Activated CD8-positive, alpha-beta T cell treated with anti-CD3 and anti-CD28 coated beads for 36 hours (primary cell): ENCODE results near the gene ZNF827. TPM values are rescaled to one million over a fixed set of nuclear protein-coding genes. Genes with fewer than 3 reads are reported as not detected.
A peak's percentile ranks its signal among the peaks of the same experiment; 100 is the strongest.

Source experiments
- ATAC-seq: fragments of 200-7000 bp; cut with Tn5 transposase; one replicate; pipeline ENCODE4 v1.10.0; 2021; ENCODE audit warnings: mild to moderate bottlenecking, moderate library complexity
- CTCF ChIA-PET: fragments of 350-600 bp; sonication (Branson Sonifier 250); formaldehyde crosslinking; loops from one replicate; lab custom pipeline; 2021; ENCODE audit warnings: antibody characterized with exemption; lab: Charles Lee
- POLR2A ChIA-PET: fragments of 350-600 bp; sonication (Branson Sonifier 250); formaldehyde crosslinking; loops from one replicate; lab custom pipeline; 2021; ENCODE audit warnings: antibody characterized with exemption; lab: Charles Lee
- DNase-seq: peaks from one replicate; pipeline ENCODE4 v3.0.0-alpha.2; 2020
- H3K27ac Mint-ChIP-seq: one replicate; pipeline ENCODE4 v1.8.0; 2021; ENCODE audit warnings: mild to moderate bottlenecking, mixed read lengths
- H3K27me3 Mint-ChIP-seq: one replicate; pipeline ENCODE4 v1.8.0; 2021; ENCODE audit warnings: mixed read lengths
- H3K36me3 Mint-ChIP-seq: one replicate; pipeline ENCODE4 v1.8.0; 2021; ENCODE audit warnings: low read depth, mixed read lengths
- H3K4me1 Mint-ChIP-seq: one replicate; pipeline ENCODE4 v1.8.0; 2021; ENCODE audit warnings: low read depth, mixed read lengths
- H3K4me3 Mint-ChIP-seq: one replicate; pipeline ENCODE4 v1.8.0; 2021; ENCODE audit warnings: mild to moderate bottlenecking, moderate library complexity, mixed read lengths
- H3K9me3 Mint-ChIP-seq: one replicate; pipeline ENCODE4 v1.8.0; 2021; ENCODE audit warnings: mixed read lengths
- intact Hi-C: fragments of 100-400 bp; cut with micrococcal nuclease; formaldehyde crosslinking; loops from one replicate; pipeline ENCODE4 v1.10.0; 2022
- total RNA-seq, 2 experiments: library from RNA; stranded (reverse); gene quantifications; one replicate each; pipeline ENCODE4 v1.2.3, GENCODE V29; 2021
- TF ChIP-seq, protein P1 (sequence below): fragments of 200-600 bp; IDR thresholded peaks from one replicate; pipeline ENCODE4 v1.8.0; 2022; ENCODE audit warnings: antibody characterized with exemption, mild to moderate bottlenecking

Gene ZNF827
- total RNA-seq, 2 experiments from 2014 or later, result 28.4 to 31.1 TPM

DNA sequence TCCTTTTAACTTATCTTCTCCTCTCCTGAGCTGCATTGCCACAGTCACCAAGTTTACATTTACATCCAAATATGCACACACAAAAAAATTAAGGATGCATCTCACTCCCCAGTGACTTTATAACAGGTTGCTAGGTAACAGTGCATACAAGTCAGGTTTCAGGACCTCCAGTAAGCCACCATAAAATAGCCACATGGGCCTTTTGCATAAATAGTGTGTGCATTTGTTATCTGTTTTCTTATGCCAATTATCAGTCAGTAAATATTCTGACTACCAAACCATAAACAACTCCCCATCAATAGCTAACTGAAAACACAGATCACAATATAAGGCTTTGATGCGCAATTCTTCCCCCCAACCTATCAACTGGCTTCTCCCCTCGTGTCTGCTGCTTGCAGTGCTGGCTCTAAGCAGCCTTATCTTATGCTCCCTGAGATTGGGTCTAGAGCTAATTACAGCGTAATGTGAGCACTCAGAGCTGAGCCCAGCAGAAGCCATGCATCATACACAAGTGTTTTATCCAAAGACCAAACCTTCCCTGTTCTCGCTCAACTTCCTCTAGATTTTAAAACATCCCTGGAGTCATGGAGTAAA is 55.4 kb downstream of the ZNF827 start:
- CTCF ChIA-PET, result interaction anchor here (0.7 to 1.0 kb wide), 2 partner anchors 26 to 30 kb away, joined by 3 read pairs; no protein-coding TSS in a partner anchor
- H3K36me3 Mint-ChIP-seq, result peaks cover 56% of the 10 kb centered on the region
- no peaks in the 10 kb centered on the region for H3K9me3 Mint-ChIP-seq

DNA sequence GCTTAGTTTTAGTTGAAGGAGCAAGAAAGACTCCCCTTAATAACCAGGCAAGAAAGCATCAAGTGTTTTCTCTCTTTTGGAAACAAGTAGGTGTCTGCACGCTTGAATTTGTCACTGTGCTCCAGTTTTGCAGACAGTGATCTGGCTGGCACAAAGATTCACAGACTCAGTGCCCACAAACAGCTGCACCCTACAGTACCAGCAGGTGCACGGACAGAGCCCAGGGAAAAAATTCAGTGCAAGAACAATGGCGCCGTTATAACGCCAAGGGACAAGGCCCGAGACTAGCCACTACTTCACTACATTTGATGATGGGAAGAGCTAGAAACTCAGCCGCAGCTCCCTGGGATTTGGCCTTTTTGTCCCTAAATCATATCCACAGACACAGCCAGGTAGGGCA is 56.0 kb downstream of the ZNF827 start:
- intact Hi-C loops, result no loop called here
- POLR2A ChIA-PET, result interaction anchor here (0.6 kb wide), 1 partner anchor 53 kb away, joined by 3 read pairs; no protein-coding TSS in a partner anchor
- Mint-ChIP-seq H3K27ac (no peak overlapping the region), H3K4me3 (no peak overlapping the region), H3K9me3 (no peaks in the 10 kb centered on the region), H3K36me3 (peaks cover 57% of the 10 kb centered on the region), H3K4me1 (peaks cover 46% of the 10 kb centered on the region), H3K27me3 (no peaks in the 10 kb centered on the region)
- TF ChIP-seq, protein P1, sequence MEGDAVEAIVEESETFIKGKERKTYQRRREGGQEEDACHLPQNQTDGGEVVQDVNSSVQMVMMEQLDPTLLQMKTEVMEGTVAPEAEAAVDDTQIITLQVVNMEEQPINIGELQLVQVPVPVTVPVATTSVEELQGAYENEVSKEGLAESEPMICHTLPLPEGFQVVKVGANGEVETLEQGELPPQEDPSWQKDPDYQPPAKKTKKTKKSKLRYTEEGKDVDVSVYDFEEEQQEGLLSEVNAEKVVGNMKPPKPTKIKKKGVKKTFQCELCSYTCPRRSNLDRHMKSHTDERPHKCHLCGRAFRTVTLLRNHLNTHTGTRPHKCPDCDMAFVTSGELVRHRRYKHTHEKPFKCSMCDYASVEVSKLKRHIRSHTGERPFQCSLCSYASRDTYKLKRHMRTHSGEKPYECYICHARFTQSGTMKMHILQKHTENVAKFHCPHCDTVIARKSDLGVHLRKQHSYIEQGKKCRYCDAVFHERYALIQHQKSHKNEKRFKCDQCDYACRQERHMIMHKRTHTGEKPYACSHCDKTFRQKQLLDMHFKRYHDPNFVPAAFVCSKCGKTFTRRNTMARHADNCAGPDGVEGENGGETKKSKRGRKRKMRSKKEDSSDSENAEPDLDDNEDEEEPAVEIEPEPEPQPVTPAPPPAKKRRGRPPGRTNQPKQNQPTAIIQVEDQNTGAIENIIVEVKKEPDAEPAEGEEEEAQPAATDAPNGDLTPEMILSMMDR, result no peak
- no peak for DNase-seq
- CTCF ChIA-PET, result interaction anchor here (0.7 to 1.0 kb wide), 2 partner anchors 26 to 30 kb away, joined by 3 read pairs; no protein-coding TSS in a partner anchor
- no peak for ATAC-seq

More for the DNA sequence above, 55.4 kb downstream of the ZNF827 start:
- intact Hi-C loops, result no loop called here
- DNase-seq (no peak), ATAC-seq (no peak)
- POLR2A ChIA-PET, result no interaction called here
- no peak overlapping the region for H3K4me3 Mint-ChIP-seq
- peaks cover 43% of the 10 kb centered on the region for H3K4me1 Mint-ChIP-seq
- H3K27me3 Mint-ChIP-seq, result no peaks in the 10 kb centered on the region
- no peak overlapping the region for H3K27ac Mint-ChIP-seq
- TF ChIP-seq, protein P1, result no peak

DNA sequence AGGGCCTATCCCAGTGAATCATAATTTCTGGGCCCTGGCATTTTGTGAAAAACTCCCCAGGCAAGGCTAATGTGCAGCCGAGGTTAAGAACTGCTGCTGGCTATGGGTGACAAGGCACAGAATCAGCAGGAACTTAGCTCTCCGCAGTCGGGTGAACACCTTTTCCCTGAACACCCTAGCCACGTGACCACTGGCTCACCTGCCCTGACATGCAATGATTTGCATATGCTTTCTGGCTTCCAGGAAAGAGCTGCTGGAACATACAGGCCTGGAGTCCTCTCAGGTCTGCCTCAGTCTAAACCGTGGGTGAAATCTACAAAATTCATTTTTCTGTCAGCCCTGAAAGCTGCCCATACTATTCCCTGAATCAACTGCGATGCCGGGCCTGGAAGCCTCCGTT is 56.6 kb downstream of the ZNF827 start:
- ChIA-PET CTCF (no interaction called here), POLR2A (interaction anchor here (0.6 kb wide), 1 partner anchor 53 kb away, joined by 3 read pairs; no protein-coding TSS in a partner anchor)
- TF ChIP-seq, protein P1, result no peak
- no peak overlapping the region for H3K27ac Mint-ChIP-seq
- no peak overlapping the region for H3K4me3 Mint-ChIP-seq
- DNase-seq, result peak; percentile 9
- no peaks in the 10 kb centered on the region for H3K27me3 Mint-ChIP-seq
- intact Hi-C loops, result no loop called here
- H3K36me3 Mint-ChIP-seq, result peaks cover 59% of the 10 kb centered on the region
- H3K4me1 Mint-ChIP-seq, result peaks cover 46% of the 10 kb centered on the region
- ATAC-seq, result no peak
- no peaks in the 10 kb centered on the region for H3K9me3 Mint-ChIP-seq

DNA sequence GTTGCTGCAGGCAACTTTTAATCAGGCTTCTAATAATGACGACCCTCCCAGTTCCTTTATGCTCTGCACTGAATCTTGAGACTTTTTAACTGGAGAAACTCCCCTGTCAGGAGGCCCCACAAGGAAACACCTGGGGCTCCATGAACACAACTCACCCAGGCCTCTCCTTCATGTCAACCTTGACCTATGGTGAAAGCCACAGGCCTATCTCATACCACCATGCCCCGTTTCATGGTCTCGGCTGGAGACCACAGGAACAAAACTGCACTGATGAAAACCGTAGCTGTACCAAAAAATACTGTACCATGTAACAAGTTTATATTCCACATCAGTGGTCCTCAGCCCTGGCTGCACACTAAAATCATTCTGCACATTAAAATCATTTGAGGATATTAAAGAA is 57.0 kb downstream of the ZNF827 start:
- POLR2A ChIA-PET, result no interaction called here

More for the DNA sequence above, 57.0 kb downstream of the ZNF827 start:
- peaks cover 61% of the 10 kb centered on the region for H3K36me3 Mint-ChIP-seq
- TF ChIP-seq, protein P1, result no peak
- H3K27ac Mint-ChIP-seq, result no peak overlapping the region
- ATAC-seq (no peak), DNase-seq (no peak)
- no peak overlapping the region for H3K4me3 Mint-ChIP-seq
- intact Hi-C loops, result no loop called here
- H3K9me3 Mint-ChIP-seq, result no peaks in the 10 kb centered on the region
- peaks cover 44% of the 10 kb centered on the region for H3K4me1 Mint-ChIP-seq
- CTCF ChIA-PET, result no interaction called here
- no peaks in the 10 kb centered on the region for H3K27me3 Mint-ChIP-seq
